Liver (tissue), 9 donors: Measurements from ENCODE around the gene DNMT3A. TPM values are rescaled to one million over a fixed set of nuclear protein-coding genes. Genes with fewer than 3 reads are reported as not detected.

Experiments
- DNase-seq: peaks from one replicate; pipeline ENCODE4 v3.0.0-alpha.2; 2017; ENCODE audit warnings: low spot score
- H3K27ac ChIP-seq, 2 donors: one replicate each; pipeline ENCODE4 v1.7.0; 2013; ENCODE audit warnings: inconsistent platforms in 2 of 2, low read length in 2 of 2, control low read depth in 1 of 2, low read depth in 1 of 2, mild to moderate bottlenecking in 1 of 2
- H3K27me3 ChIP-seq, 4 donors: one replicate each; pipeline versions ENCODE4 v1.6.1 to v1.7.0; 2013; ENCODE audit warnings: low read length in 3 of 4, inconsistent platforms in 1 of 4, mild to moderate bottlenecking in 1 of 4, moderate library complexity in 1 of 4; ENCODE audit not compliant: control insufficient read depth in 4 of 4, insufficient read depth in 4 of 4
- H3K36me3 ChIP-seq, 4 donors: one replicate each; pipeline versions ENCODE4 v1.6.1 to v1.7.0; 2013; ENCODE audit warnings: low read length in 3 of 4, mild to moderate bottlenecking in 3 of 4, low read depth in 1 of 4, moderate library complexity in 1 of 4; ENCODE audit not compliant: control insufficient read depth in 4 of 4, insufficient read depth in 3 of 4
- H3K4me1 ChIP-seq, 4 donors: one replicate each; pipeline versions ENCODE4 v1.6.1 to v1.7.0; 2013; ENCODE audit warnings: low read length in 3 of 4, mild to moderate bottlenecking in 3 of 4, moderate library complexity in 1 of 4; ENCODE audit not compliant: control insufficient read depth in 4 of 4, insufficient read depth in 4 of 4
- H3K4me3 ChIP-seq, 3 donors: one replicate each; pipeline versions ENCODE4 v1.6.1 to v1.7.0; 2013; ENCODE audit warnings: low read length in 3 of 3, control low read depth in 1 of 3, low read depth in 1 of 3, mild to moderate bottlenecking in 1 of 3
- H3K9ac ChIP-seq, 2 donors: one replicate each; pipeline ENCODE4 v1.7.0; 2013; ENCODE audit warnings: low read length in 2 of 2, mild to moderate bottlenecking in 2 of 2, moderate library complexity in 2 of 2, control low read depth in 1 of 2, low read depth in 1 of 2
- H3K9me3 ChIP-seq, 4 donors: one replicate each; pipeline versions ENCODE4 v1.6.1 to v1.7.0; 2013; ENCODE audit warnings: low read length in 3 of 4; ENCODE audit not compliant: control insufficient read depth in 4 of 4
- ATF3 ChIP-seq: IDR thresholded peaks from 2 replicates; pipeline ENCODE4 v1.6.1; 2016; ENCODE audit warnings: antibody characterized with exemption
- CTCF ChIP-seq: fragments of 150-350 bp; IDR thresholded peaks from 2 replicates; pipeline ENCODE4 v1.5.1; 2017; ENCODE audit warnings: improper control_type of control experiment, low read depth, low read length; ENCODE audit not compliant: missing input control
- EGR1 ChIP-seq, 2 donors: IDR thresholded peaks; 2 replicates each; pipeline ENCODE4 v1.6.1; 2016 to 2018; ENCODE audit warnings: antibody characterized with exemption in 2 of 2, low read depth in 2 of 2
- FOXA1 ChIP-seq: IDR thresholded peaks from 2 replicates; pipeline ENCODE4 v1.6.1; 2016; ENCODE audit warnings: antibody characterized with exemption
- FOXA2 ChIP-seq: IDR thresholded peaks from 2 replicates; pipeline ENCODE4 v1.6.1; 2016; ENCODE audit warnings: antibody characterized with exemption
- GABPA ChIP-seq, 2 donors: IDR thresholded peaks in 1 of 2; conservative IDR thresholded peaks in 1 of 2; 2 replicates each; pipeline ENCODE4 v1.6.1; 2016; ENCODE audit warnings: antibody characterized with exemption in 2 of 2, mild to moderate bottlenecking in 1 of 2, moderate library complexity in 1 of 2
- HNF4A ChIP-seq, 2 donors: conservative IDR thresholded peaks; 2 replicates each; pipeline ENCODE4 v1.6.1; 2016; ENCODE audit warnings: antibody characterized with exemption in 2 of 2, mild to moderate bottlenecking in 2 of 2
- HNF4G ChIP-seq: IDR thresholded peaks from 2 replicates; pipeline ENCODE4 v1.6.1; 2016; ENCODE audit warnings: antibody characterized with exemption
- JUND ChIP-seq, 2 donors: IDR thresholded peaks; 2 replicates each; pipeline ENCODE4 v1.6.1; 2016; ENCODE audit warnings: antibody characterized with exemption in 2 of 2
- MAX ChIP-seq: IDR thresholded peaks from 2 replicates; pipeline ENCODE4 v1.6.1; 2016; ENCODE audit warnings: antibody characterized with exemption
- NR2F2 ChIP-seq: IDR thresholded peaks from 2 replicates; pipeline ENCODE4 v1.6.1; 2016; ENCODE audit warnings: antibody characterized with exemption
- REST ChIP-seq: IDR thresholded peaks from 2 replicates; pipeline ENCODE4 v1.6.1; 2016; ENCODE audit warnings: antibody characterized with exemption, mild to moderate bottlenecking
- RXRA ChIP-seq, 2 donors: IDR thresholded peaks; 2 replicates each; pipeline ENCODE4 v1.6.1; 2017 to 2018; ENCODE audit warnings: antibody characterized with exemption in 2 of 2, mild to moderate bottlenecking in 1 of 2
- SP1 ChIP-seq: IDR thresholded peaks from 2 replicates; pipeline ENCODE4 v1.6.1; 2018; ENCODE audit warnings: antibody characterized with exemption, mild to moderate bottlenecking
- TAF1 ChIP-seq: conservative IDR thresholded peaks from 2 replicates; pipeline ENCODE4 v1.6.1; 2016; ENCODE audit warnings: antibody characterized with exemption, mild to moderate bottlenecking
- YY1 ChIP-seq: IDR thresholded peaks from 2 replicates; pipeline ENCODE4 v1.6.1; 2016; ENCODE audit warnings: antibody characterized with exemption, mild to moderate bottlenecking
- ZBTB33 ChIP-seq: IDR thresholded peaks from 2 replicates; pipeline ENCODE4 v1.6.1; 2016; ENCODE audit warnings: antibody characterized with exemption
- WGBS: extraction: QIAGEN DNeasy Blood & Tissue Kit; methylation state at CpG from one replicate; pipeline ENCODE4 v1.1.7; 2013; 5-methylcytosine and 5-hydroxymethylcytosine counted together
- polyA plus RNA-seq, 2 donors: library from polyadenylated mRNA; stranded (reverse) in 1 of 2; unstranded in 1 of 2; fragments of 200-250 nt in 1 of 2; fragments of >200 nt in 1 of 2; fragmentation: Nextera tagmentation in 1 of 2; extraction: Ambion mirVana in 1 of 2; gene quantifications; one replicate each; pipeline versions ENCODE4 v1.2.1 to v1.2.3, GENCODE V29; 2013 to 2015
- total RNA-seq, 2 donors: library from RNA; depleted of rRNA; stranded (reverse); fragments of >200 nt; gene quantifications; one replicate each; pipeline ENCODE4 v1.2.3, GENCODE V29; 2014
- donor health status: healthy.
- donor health status: healthy.
- donor health status: healthy.
- donor health status: healthy.
- donor health status: healthy.

The DNMT3A gene
- total and polyA plus RNA-seq, 4 donors, result 3.5 to 24.2 (median 8.1) TPM

GRCh38 chr2:25255745-25256487 lies 85.8 kb downstream of the DNMT3A start:
- Histone ChIP-seq H3K4me3 (no peak overlapping the region), H3K27me3 (no peaks in the 10 kb centered on the region), H3K4me1 (peaks cover 3 to 15% (median 8%) of the 10 kb centered on the region in 4 donors), H3K9ac (no peak overlapping the region), H3K27ac (no peak overlapping the region), H3K36me3 (peaks cover 0 to 23% (median 12%) of the 10 kb centered on the region in 4 donors), H3K9me3 (no peaks in the 10 kb centered on the region)
- 97% methylated on average over 15 of the region's 15 CpGs for WGBS
- TF ChIP-seq REST, result no peak
- TF ChIP-seq EGR1 (IDR thresholded peaks at IDR 0.05; ENCODE audit: low read depth in 2 of 2), result no peak
- no peak for TF ChIP-seq ZBTB33
- TF ChIP-seq SP1, result no peak
- no peak for TF ChIP-seq GABPA (IDR thresholded peaks at IDR 0.05 in 1 of 2, conservative IDR thresholded peaks at IDR 0.05 in 1 of 2)
- no peak for TF ChIP-seq HNF4A (conservative IDR thresholded peaks at IDR 0.05)
- no peak for TF ChIP-seq CTCF
- no peak for TF ChIP-seq HNF4G
- no peak for TF ChIP-seq YY1
- no peak for TF ChIP-seq JUND (IDR thresholded peaks at IDR 0.05)
- no peak for DNase-seq

GRCh38 chr2:25254961-25255360 lies 86.8 kb downstream of the DNMT3A start:
- H3K36me3 ChIP-seq, result peaks cover 0 to 23% (median 10%) of the 10 kb centered on the region in 4 donors
- WGBS, result 87% methylated on average over 1 of the region's 1 CpG
- no peak overlapping the region for H3K9ac ChIP-seq
- TF ChIP-seq JUND (IDR thresholded peaks at IDR 0.05) (no peak), MAX (no peak), FOXA2 (no peak), RXRA (IDR thresholded peaks at IDR 0.05) (no peak), TAF1 (no peak), CTCF (no peak), REST (no peak), FOXA1 (no peak), YY1 (no peak), ATF3 (no peak), HNF4G (no peak), NR2F2 (no peak), HNF4A (conservative IDR thresholded peaks at IDR 0.05) (no peak)

More at GRCh38 chr2:25254961-25255360, 86.8 kb downstream of the DNMT3A start:
- DNase-seq, result no peak
- peaks cover 3 to 15% (median 8%) of the 10 kb centered on the region in 4 donors for H3K4me1 ChIP-seq
- H3K4me3 ChIP-seq, result no peak overlapping the region
- no peak overlapping the region for H3K27ac ChIP-seq
- no peaks in the 10 kb centered on the region for H3K9me3 ChIP-seq
- no peaks in the 10 kb centered on the region for H3K27me3 ChIP-seq
